Activated CD4-positive, alpha-beta memory T cell treated with anti-CD3 and anti-CD28 coated beads, Interleukin-2, amount 10 ng/mL, durations not matched to agents 7 days and 5 days (primary cell): ENCODE results near the gene MKRN1. TPM values are rescaled to one million over a fixed set of nuclear protein-coding genes. Genes with fewer than 3 reads are reported as not detected.

Experiments
- CTCF ChIA-PET: fragments of 350-600 bp; sonication (Branson Sonifier 250); formaldehyde crosslinking; loops from one replicate; lab custom pipeline; 2021; ENCODE audit warnings: antibody characterized with exemption, inconsistent platforms; lab: Charles Lee
- POLR2A ChIA-PET: fragments of 350-600 bp; sonication (Branson Sonifier 250); formaldehyde crosslinking; loops from one replicate; lab custom pipeline; 2021; ENCODE audit warnings: antibody characterized with exemption; lab: Charles Lee
- DNase-seq: peaks from one replicate; pipeline ENCODE4 v3.0.0-alpha.2; 2020
- H3K27ac Mint-ChIP-seq: one replicate; pipeline ENCODE4 v1.8.0; 2021; ENCODE audit warnings: mild to moderate bottlenecking, mixed read lengths
- H3K27me3 Mint-ChIP-seq: one replicate; pipeline ENCODE4 v1.8.0; 2021; ENCODE audit warnings: mixed read lengths
- H3K36me3 Mint-ChIP-seq: one replicate; pipeline ENCODE4 v1.8.0; 2021; ENCODE audit warnings: low read depth, mixed read lengths
- H3K4me1 Mint-ChIP-seq: one replicate; pipeline ENCODE4 v1.8.0; 2021; ENCODE audit warnings: mixed read lengths
- H3K4me3 Mint-ChIP-seq: one replicate; pipeline ENCODE4 v1.8.0; 2021; ENCODE audit warnings: mild to moderate bottlenecking, mixed read lengths
- H3K9me3 Mint-ChIP-seq: one replicate; pipeline ENCODE4 v1.8.0; 2021; ENCODE audit warnings: mixed read lengths
- total RNA-seq, 2 experiments: library from RNA; stranded (reverse); gene quantifications; one replicate each; pipeline ENCODE4 v1.2.3, GENCODE V29; 2021

Gene MKRN1, protein sequence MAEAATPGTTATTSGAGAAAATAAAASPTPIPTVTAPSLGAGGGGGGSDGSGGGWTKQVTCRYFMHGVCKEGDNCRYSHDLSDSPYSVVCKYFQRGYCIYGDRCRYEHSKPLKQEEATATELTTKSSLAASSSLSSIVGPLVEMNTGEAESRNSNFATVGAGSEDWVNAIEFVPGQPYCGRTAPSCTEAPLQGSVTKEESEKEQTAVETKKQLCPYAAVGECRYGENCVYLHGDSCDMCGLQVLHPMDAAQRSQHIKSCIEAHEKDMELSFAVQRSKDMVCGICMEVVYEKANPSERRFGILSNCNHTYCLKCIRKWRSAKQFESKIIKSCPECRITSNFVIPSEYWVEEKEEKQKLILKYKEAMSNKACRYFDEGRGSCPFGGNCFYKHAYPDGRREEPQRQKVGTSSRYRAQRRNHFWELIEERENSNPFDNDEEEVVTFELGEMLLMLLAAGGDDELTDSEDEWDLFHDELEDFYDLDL
- 100 to 1,000 TPM; 119 to 122 TPM for total RNA-seq

DNA sequence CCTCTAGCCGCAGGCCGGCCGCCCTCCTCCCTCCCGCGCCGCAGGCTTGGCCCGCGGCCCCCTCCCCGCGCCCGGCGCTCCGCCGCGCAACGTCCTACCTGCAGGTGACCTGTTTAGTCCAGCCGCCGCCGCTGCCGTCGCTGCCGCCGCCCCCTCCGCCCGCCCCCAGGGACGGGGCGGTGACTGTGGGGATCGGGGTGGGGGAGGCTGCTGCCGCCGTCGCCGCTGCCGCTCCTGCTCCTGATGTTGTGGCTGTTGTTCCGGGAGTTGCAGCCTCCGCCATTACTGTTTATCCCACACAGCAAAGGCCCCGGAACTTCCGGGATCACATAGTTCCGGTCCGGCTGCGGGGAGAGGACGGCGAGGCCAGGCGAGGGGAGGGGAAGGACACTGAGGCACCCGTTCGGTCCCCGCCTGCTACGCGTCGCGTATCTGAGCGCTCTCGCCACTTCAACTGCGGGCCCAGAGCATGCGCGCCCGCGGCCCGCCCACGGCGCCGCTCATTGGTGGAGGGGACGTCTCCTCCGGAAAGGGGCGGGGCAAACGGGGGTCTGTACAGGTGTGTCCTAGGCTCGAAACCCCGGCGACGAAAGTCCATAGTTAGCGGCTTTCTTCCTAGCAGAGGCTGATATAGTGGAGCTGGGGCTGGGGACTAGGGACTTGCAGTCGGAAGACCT, at the start of gene MKRN1:
Gene MKRN1, minus strand, starts transcription at position 444 of the 677 bp plus-strand sequence. Its CDS starts 161 bp downstream, at position 283.
- CTCF ChIA-PET = interaction anchor here (1.4 to 8.4 kb wide), 3 partner anchors 9 to 535 kb away, joined by 3 to 102 read pairs (median 16); partner anchors contain the start of gene MRPS33

DNA sequence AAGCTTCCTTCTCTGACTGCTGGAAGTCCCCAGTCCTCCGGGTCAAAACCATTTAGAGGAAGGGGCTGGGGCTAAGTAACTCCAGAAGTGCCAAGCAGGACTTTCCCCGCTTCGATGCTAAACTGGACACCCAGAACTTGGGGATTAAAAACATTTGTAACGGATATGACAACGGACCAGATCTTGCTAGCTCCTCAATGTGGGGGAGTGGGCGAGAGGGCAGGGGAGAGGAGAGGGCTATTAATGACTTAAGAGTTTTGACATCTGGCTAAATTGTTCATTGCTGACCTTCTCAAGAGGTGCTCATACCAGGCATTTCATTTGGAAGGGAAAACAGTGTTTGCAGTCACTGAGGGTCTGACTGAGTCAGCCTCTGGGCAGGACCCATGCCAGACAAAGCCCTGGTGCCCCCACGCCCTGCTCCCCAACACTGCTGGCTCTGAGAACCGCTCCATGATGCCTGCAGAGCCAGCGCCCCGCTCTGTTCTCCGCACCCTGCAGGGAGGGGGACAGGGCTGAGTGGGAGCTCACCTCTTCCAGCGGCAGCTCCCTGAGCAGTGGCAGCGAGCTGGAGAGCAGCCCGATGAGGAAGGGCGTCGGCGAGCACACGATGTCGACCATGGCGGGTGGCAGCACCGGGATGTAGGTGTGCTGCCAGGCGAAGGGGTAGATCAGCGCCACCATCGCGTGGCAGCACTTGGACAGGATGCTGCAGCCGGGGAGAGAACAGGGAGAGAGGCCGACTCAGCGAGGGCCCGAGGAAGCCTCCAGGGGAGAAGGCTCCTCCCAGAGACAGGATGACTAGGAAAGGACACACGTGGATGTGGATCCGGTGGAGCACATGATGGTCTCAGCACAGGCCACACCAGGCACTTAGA, 47.7 kb upstream of the MKRN1 start:
- Mint-ChIP-seq H3K9me3 (no peaks in the 10 kb centered on the region), H3K4me1 (peaks cover 14% of the 10 kb centered on the region), H3K4me3 (no peak overlapping the region), H3K36me3 (no peaks in the 10 kb centered on the region), H3K27me3 (peaks cover 9% of the 10 kb centered on the region), H3K27ac (no peak overlapping the region)
- no peak for DNase-seq
- ChIA-PET POLR2A (interaction anchor here (0.5 kb wide), 1 partner anchor 125 kb away, joined by 3 read pairs; no protein-coding TSS in a partner anchor), CTCF (interaction anchor here (1.1 kb wide), 1 partner anchor 49 kb away, joined by 3 read pairs; no protein-coding TSS in a partner anchor)

More for the DNA sequence above, at the start of gene MKRN1:
- peak; percentile 94 for DNase-seq
- H3K36me3 Mint-ChIP-seq = peaks cover 14% of the 10 kb centered on the region
- H3K4me3 Mint-ChIP-seq = peak within 1 kb of the TSS; percentile 96
- H3K27ac Mint-ChIP-seq = peak within 1 kb of the TSS; percentile 89
- no peaks in the 10 kb centered on the region for H3K9me3 Mint-ChIP-seq
- peaks cover 25% of the 10 kb centered on the region for H3K4me1 Mint-ChIP-seq
- POLR2A ChIA-PET = interaction anchor here (0.8 to 5.4 kb wide), 10 partner anchors 10 to 535 kb away, joined by 3 to 42 read pairs (median 8); partner anchors contain the start of gene MRPS33
- H3K27me3 Mint-ChIP-seq = no peaks in the 10 kb centered on the region

GRCh38 chr7:140526214-140526613, 46.9 kb upstream of the MKRN1 start:
- no peaks in the 10 kb centered on the region for H3K9me3 Mint-ChIP-seq
- no peak overlapping the region for H3K27ac Mint-ChIP-seq
- peaks cover 9% of the 10 kb centered on the region for H3K27me3 Mint-ChIP-seq
- H3K4me1 Mint-ChIP-seq = peaks cover 14% of the 10 kb centered on the region
- no peaks in the 10 kb centered on the region for H3K36me3 Mint-ChIP-seq
- no peak overlapping the region for H3K4me3 Mint-ChIP-seq
- no peak for DNase-seq
- POLR2A ChIA-PET = interaction anchor here (0.5 kb wide), 1 partner anchor 126 kb away, joined by 3 read pairs; no protein-coding TSS in a partner anchor
- CTCF ChIA-PET = interaction anchor here (1.1 kb wide), 1 partner anchor 48 kb away, joined by 3 read pairs; no protein-coding TSS in a partner anchor

DNA sequence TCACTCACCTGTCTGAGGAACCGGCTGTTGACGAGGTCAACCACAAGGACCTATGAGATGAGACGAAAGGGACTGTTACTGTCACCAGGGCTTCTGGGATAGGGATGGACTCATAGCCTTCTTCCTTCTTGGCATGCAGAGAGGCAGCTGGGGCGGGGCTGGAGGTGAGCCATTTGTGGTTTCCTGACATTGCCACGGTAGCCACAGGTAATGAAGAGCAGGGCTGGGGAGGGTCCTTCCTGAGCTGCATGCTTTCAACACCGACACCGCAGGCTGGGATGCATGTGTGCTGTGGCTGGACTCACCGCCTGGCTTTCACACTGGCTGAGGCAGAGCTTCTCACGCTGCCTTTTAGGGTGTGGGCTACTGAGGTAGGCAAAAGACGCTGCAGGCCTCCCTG, 46.4 kb upstream of the MKRN1 start:
- Mint-ChIP-seq H3K27ac (no peak overlapping the region), H3K27me3 (peaks cover 6% of the 10 kb centered on the region), H3K4me3 (no peak overlapping the region), H3K36me3 (no peaks in the 10 kb centered on the region), H3K4me1 (peaks cover 14% of the 10 kb centered on the region), H3K9me3 (no peaks in the 10 kb centered on the region)
- peak; percentile 44 for DNase-seq
- ChIA-PET CTCF (no interaction called here), POLR2A (interaction anchor here (0.6 kb wide), 1 partner anchor 47 kb away, joined by 3 read pairs; no protein-coding TSS in a partner anchor)

DNA sequence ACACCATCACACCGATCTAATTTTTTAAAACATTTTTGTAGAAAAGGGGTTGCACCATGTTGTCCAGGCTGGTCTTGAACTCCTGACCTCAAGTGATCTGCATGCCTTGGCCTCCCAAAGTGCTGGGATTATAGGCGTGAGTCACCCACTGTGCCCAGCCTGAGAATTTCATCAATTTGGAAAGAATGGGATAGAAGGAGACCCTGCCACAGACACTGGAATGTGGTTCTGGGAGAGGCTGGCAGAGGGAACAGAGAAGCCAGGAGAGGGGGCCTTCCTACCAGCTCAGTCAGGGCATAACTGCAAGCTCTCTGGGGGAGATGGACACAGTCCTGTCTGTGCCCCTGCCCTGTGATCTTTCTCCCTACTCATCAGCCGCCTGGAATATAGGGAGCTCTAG, 42.1 kb upstream of the MKRN1 start:
- no peak for DNase-seq
- Mint-ChIP-seq H3K4me3 (no peak overlapping the region), H3K9me3 (no peaks in the 10 kb centered on the region), H3K27ac (no peak overlapping the region), H3K36me3 (no peaks in the 10 kb centered on the region), H3K4me1 (peaks cover 15% of the 10 kb centered on the region), H3K27me3 (peaks cover 8% of the 10 kb centered on the region)
- ChIA-PET POLR2A (no interaction called here), CTCF (no interaction called here)

GRCh38 chr7:140519007-140519399, 39.7 kb upstream of the MKRN1 start:
- H3K4me1 Mint-ChIP-seq = peaks cover 4% of the 10 kb centered on the region
- peaks cover 10% of the 10 kb centered on the region for H3K27me3 Mint-ChIP-seq
- H3K36me3 Mint-ChIP-seq = no peaks in the 10 kb centered on the region
- ChIA-PET CTCF (no interaction called here), POLR2A (no interaction called here)
- no peak overlapping the region for H3K27ac Mint-ChIP-seq
- no peak for DNase-seq
- H3K9me3 Mint-ChIP-seq = no peaks in the 10 kb centered on the region
- no peak overlapping the region for H3K4me3 Mint-ChIP-seq

DNA sequence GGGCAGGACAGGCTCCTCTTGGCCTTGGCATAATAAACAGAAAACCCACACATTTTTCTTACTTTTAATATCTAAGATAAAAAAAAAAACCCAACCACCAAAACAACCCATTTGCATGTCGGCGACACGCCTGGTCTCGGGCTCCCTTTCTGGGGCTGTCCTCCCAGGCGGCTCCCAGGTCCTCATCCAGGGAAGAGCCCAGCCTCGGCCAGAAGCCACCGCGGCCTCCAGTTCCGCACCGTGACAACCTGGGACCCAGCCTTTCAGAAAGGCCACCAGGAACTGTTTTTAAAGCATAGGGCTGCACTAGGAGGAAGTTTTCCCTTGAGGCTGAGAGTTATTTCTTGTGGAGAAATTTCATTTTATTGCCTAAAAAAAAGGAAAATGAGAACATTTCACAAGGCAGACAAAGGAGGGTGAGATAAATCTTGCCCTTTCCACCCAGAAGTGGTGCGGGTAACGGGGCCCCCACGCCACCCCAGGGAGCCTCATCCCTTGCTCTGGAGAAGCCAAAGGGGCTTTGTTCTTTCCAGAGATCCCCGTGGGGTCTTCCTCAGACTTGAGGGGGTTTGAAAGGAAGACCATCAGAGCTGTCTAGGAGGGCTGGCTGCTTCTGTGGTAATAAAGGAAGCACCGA, 39.2 kb upstream of the MKRN1 start:
- H3K36me3 Mint-ChIP-seq = no peaks in the 10 kb centered on the region
- no peaks in the 10 kb centered on the region for H3K9me3 Mint-ChIP-seq
- peaks cover 10% of the 10 kb centered on the region for H3K27me3 Mint-ChIP-seq
- H3K4me3 Mint-ChIP-seq = no peak overlapping the region
- DNase-seq = no peak
- peaks cover 4% of the 10 kb centered on the region for H3K4me1 Mint-ChIP-seq
- CTCF ChIA-PET = interaction anchor here (0.8 to 2.6 kb wide), 9 partner anchors 15 to 496 kb away, joined by 3 to 19 read pairs (median 4); partner anchors contain the start of gene MRPS33
- POLR2A ChIA-PET = interaction anchor here (0.9 to 1.2 kb wide), 2 partner anchors 41 to 496 kb away, joined by 4 read pairs; partner anchors contain the start of gene MRPS33
- no peak overlapping the region for H3K27ac Mint-ChIP-seq

GRCh38 chr7:140517546-140518369, 38.5 kb upstream of the MKRN1 start:
- H3K36me3 Mint-ChIP-seq = no peaks in the 10 kb centered on the region
- peak; percentile 70 for DNase-seq
- POLR2A ChIA-PET = interaction anchor here (0.9 to 1.2 kb wide), 2 partner anchors 41 to 497 kb away, joined by 4 read pairs; partner anchors contain the start of gene MRPS33

GRCh38 chr7:140512317-140513000, 33.2 kb upstream of the MKRN1 start:
- Mint-ChIP-seq H3K27me3 (peaks cover 4% of the 10 kb centered on the region), H3K4me1 (no peaks in the 10 kb centered on the region), H3K4me3 (no peak overlapping the region), H3K27ac (no peak overlapping the region), H3K9me3 (no peaks in the 10 kb centered on the region), H3K36me3 (no peaks in the 10 kb centered on the region)
- DNase-seq = no peak
- ChIA-PET CTCF (interaction anchor here (0.7 kb wide), 1 partner anchor 93 kb away, joined by 4 read pairs; no protein-coding TSS in a partner anchor), POLR2A (no interaction called here)

More at GRCh38 chr7:140517546-140518369, 38.5 kb upstream of the MKRN1 start:
- peaks cover 10% of the 10 kb centered on the region for H3K27me3 Mint-ChIP-seq
- no peaks in the 10 kb centered on the region for H3K9me3 Mint-ChIP-seq
- H3K4me3 Mint-ChIP-seq = no peak overlapping the region
- CTCF ChIA-PET = interaction anchor here (0.6 to 2.6 kb wide), 11 partner anchors 16 to 497 kb away, joined by 3 to 19 read pairs (median 4); partner anchors contain the start of gene MRPS33
- no peak overlapping the region for H3K27ac Mint-ChIP-seq
- H3K4me1 Mint-ChIP-seq = peaks cover 4% of the 10 kb centered on the region

DNA sequence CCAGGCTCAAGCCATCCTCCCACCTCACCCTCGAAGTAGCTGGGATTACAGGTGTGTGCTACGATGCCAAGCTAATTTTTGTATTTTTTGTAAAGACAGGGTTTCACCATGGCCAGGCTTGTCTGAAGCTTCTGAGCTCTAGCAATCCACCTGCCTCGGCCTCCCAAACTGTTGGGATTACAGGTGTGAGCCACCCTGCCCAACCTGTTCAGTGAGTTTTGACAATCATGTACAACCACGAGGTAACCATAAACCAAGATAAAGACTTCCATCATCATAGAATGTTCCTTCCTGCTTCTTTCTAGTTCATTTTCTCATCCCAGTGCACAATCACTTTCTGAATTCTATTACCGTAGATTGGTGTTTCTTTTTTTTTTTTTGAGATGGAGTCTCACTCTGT, 30.5 kb upstream of the MKRN1 start:
- ChIA-PET POLR2A (no interaction called here), CTCF (interaction anchor here (0.6 kb wide), 1 partner anchor 11 kb away, joined by 3 read pairs; no protein-coding TSS in a partner anchor)
- H3K27me3 Mint-ChIP-seq = no peaks in the 10 kb centered on the region
- no peak overlapping the region for H3K27ac Mint-ChIP-seq
- H3K4me3 Mint-ChIP-seq = no peak overlapping the region
- DNase-seq = no peak
- no peaks in the 10 kb centered on the region for H3K4me1 Mint-ChIP-seq
- no peaks in the 10 kb centered on the region for H3K36me3 Mint-ChIP-seq
- no peaks in the 10 kb centered on the region for H3K9me3 Mint-ChIP-seq
